HepG2 (cell line): Measurements from ENCODE around the gene DNAAF9. TPM values are rescaled to one million over a fixed set of nuclear protein-coding genes. Genes with fewer than 3 reads are reported as not detected.

Source experiments
- CENPX ChIP-seq: sonication (generic); formaldehyde crosslinking; IDR thresholded peaks from 2 replicates; pipeline ENCODE4 v1.9.0; 2021; ENCODE audit warnings: mild to moderate bottlenecking, missing genetic modification reagents, moderate library complexity
- HMGA1 ChIP-seq: sonication (generic); formaldehyde crosslinking; conservative IDR thresholded peaks from 2 replicates; pipeline ENCODE4 v1.4.0; 2020; ENCODE audit warnings: missing genetic modification reagents
- NCOA2 ChIP-seq: sonication (generic); formaldehyde crosslinking; IDR thresholded peaks from 2 replicates; pipeline ENCODE4 v1.8.0; 2022; ENCODE audit warnings: inconsistent platforms
- RBM39 ChIP-seq: fragments of 200-400 bp; formaldehyde crosslinking; IDR thresholded peaks from one replicate; pipeline ENCODE4 v1.6.1; 2018; ENCODE audit warnings: antibody characterized with exemption, mild to moderate bottlenecking, low read depth, low read length; ENCODE audit not compliant: poor library complexity, severe bottlenecking
- THAP8 ChIP-seq: sonication (generic); formaldehyde crosslinking; IDR thresholded peaks from 2 replicates; pipeline ENCODE4 v1.5.1; 2020; ENCODE audit warnings: missing genetic modification reagents, mild to moderate bottlenecking, borderline replicate concordance
- TP53 ChIP-seq: sonication (generic); formaldehyde crosslinking; conservative IDR thresholded peaks from 2 replicates; pipeline ENCODE4 v1.4.0; 2020; ENCODE audit warnings: missing genetic modification reagents
- XRCC5 ChIP-seq: fragments of 200-400 bp; formaldehyde crosslinking; optimal IDR thresholded peaks from 2 replicates; pipeline ENCODE3; 2017; ENCODE audit warnings: mild to moderate bottlenecking, low read length
- ZNF180 ChIP-seq: sonication (generic); formaldehyde crosslinking; IDR thresholded peaks from 2 replicates; pipeline ENCODE4 v1.4.0; 2020; ENCODE audit warnings: low read depth, missing genetic modification reagents, borderline replicate concordance
- ZNF441 ChIP-seq: sonication (generic); formaldehyde crosslinking; IDR thresholded peaks from 2 replicates; pipeline ENCODE4 v1.7.0; 2021; ENCODE audit warnings: missing genetic modification reagents, borderline replicate concordance
- ZNF513 ChIP-seq: sonication (generic); formaldehyde crosslinking; conservative IDR thresholded peaks from 2 replicates; pipeline ENCODE4 v1.5.0; 2020; ENCODE audit warnings: missing genetic modification reagents
- ZNF614 ChIP-seq: IDR thresholded peaks from 2 replicates; pipeline ENCODE4 v1.6.1; 2018; ENCODE audit warnings: missing biosample characterization, missing genetic modification reagents, inconsistent platforms, borderline replicate concordance
- ZNF839 ChIP-seq: sonication (generic); formaldehyde crosslinking; IDR thresholded peaks from 2 replicates; pipeline ENCODE4 v1.4.0; 2020; ENCODE audit warnings: missing genetic modification reagents, mild to moderate bottlenecking, borderline replicate concordance
- ZSCAN12 ChIP-seq: sonication (generic); formaldehyde crosslinking; IDR thresholded peaks from 2 replicates; pipeline ENCODE4 v1.9.0; 2021; ENCODE audit warnings: mild to moderate bottlenecking, missing genetic modification reagents
- polyA plus RNA-seq, 8 experiments: library from polyadenylated mRNA; depleted of rRNA in 3 of 8; stranded (reverse) in 7 of 8; unstranded in 1 of 8; fragments of >200 nt; fragmentation: Illumina TruSeq in 4 of 8; extraction: Trizol in 4 of 8; gene quantifications; 2 replicates each; pipeline versions ENCODE4 v1.2.1 to v1.2.3, GENCODE V29; 2011 to 2016; ENCODE audit warnings: low read depth in 4 of 8, missing spikeins in 1 of 8, mixed read lengths in 1 of 8; ENCODE audit not compliant: insufficient read depth in 1 of 8
- total RNA-seq, 5 experiments: library from RNA; depleted of rRNA; stranded (reverse); fragments of >200 nt; fragmentation: Illumina TruSeq; extraction: Trizol; gene quantifications; 2 replicates each; pipeline ENCODE4 v1.2.3, GENCODE V29; 2016; ENCODE audit warnings: low read depth in 1 of 5

Gene DNAAF9
- total and polyA plus RNA-seq, 2 of the 13 experiments (the other 11 are each of a cell fraction or from before 2014, with no cell fraction given) = 10.5 to 14.9 TPM

GRCh38 chr20:3409417-3409816 lies 1.9 kb upstream of the DNAAF9 start (continued):
- TF ChIP-seq ZNF513 (CRISPR knock-in tag) = 0 out of 2 replicates have a peak, but pooled peaks have one; percentile 22
- TF ChIP-seq HMGA1 (CRISPR knock-in tag) = 0 out of 2 replicates have a peak, but pooled peaks have one; percentile 56
- 0 out of 2 replicates have a peak, but pooled peaks have one; percentile 3 for TF ChIP-seq ZNF180 (CRISPR knock-in tag)
- TF ChIP-seq RBM39 = no peak
- peak; percentile 85; the same call in 1 of the 2 replicates for TF ChIP-seq CENPX (CRISPR knock-in tag)
- no peak for TF ChIP-seq THAP8 (CRISPR knock-in tag)
- TF ChIP-seq XRCC5 = peak; percentile 7
- TF ChIP-seq ZNF441 (CRISPR knock-in tag) = no peak
- no peak for TF ChIP-seq ZNF614 (CRISPR knock-in tag)
- TF ChIP-seq ZSCAN12 (CRISPR knock-in tag) = no peak
- TF ChIP-seq ZNF839 = no peak
- 0 out of 2 replicates have a peak, but pooled peaks have one; percentile 7 for TF ChIP-seq NCOA2 (CRISPR knock-in tag)
- TF ChIP-seq TP53 = 0 out of 2 replicates have a peak, but pooled peaks have one; percentile 19
- TF ChIP-seq, all 625 proteins: peak for 19
